ENCODE data around the gene GPSM3.

The GPSM3 gene

GRCh38 chr6:32171234-32171633 is 21.2 kb downstream of the GPSM3 start:
- Histone ChIP-seq H2BK120ac (ENCODE audit: low read depth, low read length) (no peak overlapping the region), H2AFZ (ENCODE audit: low read depth, low read length) (no peak overlapping the region), H4K91ac (ENCODE audit: low read length) (no peak overlapping the region), H2BK12ac (ENCODE audit: low read length in 2 of 2) (peak overlapping the region in 1 of 2 experiments; percentile 17), H3K23ac (ENCODE audit: low read length in 2 of 2) (no peak overlapping the region), H3K14ac (ENCODE audit: low read length in 2 of 2) (peak overlapping the region in 1 of 2 experiments; percentile 37), H2BK5ac (ENCODE audit: low read depth, low read length, poor library complexity, severe bottlenecking) (no peak overlapping the region), H3K36me3 (ENCODE audit: control insufficient read depth in 1 of 2, insufficient read depth in 2 of 2, low read depth in 1 of 2, low read length in 2 of 2) (peaks cover 52% of the 10 kb centered on the region in 2 experiments), H3K79me1 (replicated peaks; ENCODE audit: low read length, poor library complexity, severe bottlenecking) (peaks cover 28% of the 10 kb centered on the region), H2AK5ac (ENCODE audit: low read length, severe bottlenecking) (no peak overlapping the region), H3K27ac (ENCODE audit: low read length, poor library complexity, severe bottlenecking) (no peak overlapping the region), H3K4me1 (ENCODE audit: control insufficient read depth, insufficient read depth, low read depth, low read length) (peaks cover 21% of the 10 kb centered on the region), H3K4me2 (ENCODE audit: low read length, poor library complexity, severe bottlenecking) (no peak overlapping the region), H3K9me3 (ENCODE audit: control insufficient read depth, low read length) (no peaks in the 10 kb centered on the region), H3K9ac (ENCODE audit: low read length) (no peak overlapping the region), H4K8ac (ENCODE audit: low read length) (no peak overlapping the region), H3K18ac (ENCODE audit: low read depth in 1 of 2, low read length in 2 of 2) (no peak overlapping the region), H2BK15ac (ENCODE audit: low read depth, poor library complexity, severe bottlenecking) (no peak overlapping the region), H3K27me3 (ENCODE audit: control insufficient read depth in 1 of 2, insufficient read depth in 1 of 2, low read length in 2 of 2) (no peaks in the 10 kb centered on the region), H3K4ac (ENCODE audit: low read depth in 1 of 2, low read length in 2 of 2) (no peak overlapping the region), H3K4me3 (ENCODE audit: insufficient read depth in 1 of 2, low read depth in 1 of 2, low read length in 2 of 2) (no peak overlapping the region)
- WGBS, result 99% methylated on average over 6 of the region's 6 CpGs
- DNase-seq, result no peak

GRCh38 chr6:32170294-32170693 is 22.1 kb downstream of the GPSM3 start:
- H2AK5ac ChIP-seq (ENCODE audit: low read length, severe bottlenecking), result no peak overlapping the region
- no peaks in the 10 kb centered on the region for H3K27me3 ChIP-seq (ENCODE audit: control insufficient read depth in 1 of 2, insufficient read depth in 1 of 2, low read length in 2 of 2)
- no peak overlapping the region for H3K9ac ChIP-seq (ENCODE audit: low read length)
- no peak overlapping the region for H3K18ac ChIP-seq (ENCODE audit: low read depth in 1 of 2, low read length in 2 of 2)
- H3K23ac ChIP-seq (ENCODE audit: low read length in 2 of 2), result no peak overlapping the region
- H4K91ac ChIP-seq (ENCODE audit: low read length), result no peak overlapping the region
- H3K4me1 ChIP-seq (ENCODE audit: control insufficient read depth, insufficient read depth, low read depth, low read length), result peaks cover 21% of the 10 kb centered on the region
- no peak overlapping the region for H2AFZ ChIP-seq (ENCODE audit: low read depth, low read length)
- peaks cover 27% of the 10 kb centered on the region for H3K79me1 ChIP-seq (replicated peaks; ENCODE audit: low read length, poor library complexity, severe bottlenecking)
- no peak overlapping the region for H2BK12ac ChIP-seq (ENCODE audit: low read length in 2 of 2)
- H3K27ac ChIP-seq (ENCODE audit: low read length, poor library complexity, severe bottlenecking), result no peak overlapping the region
- H3K36me3 ChIP-seq (ENCODE audit: control insufficient read depth in 1 of 2, insufficient read depth in 2 of 2, low read depth in 1 of 2, low read length in 2 of 2), result peaks cover 55 to 59% of the 10 kb centered on the region in 2 experiments
- no peak overlapping the region for H2BK120ac ChIP-seq (ENCODE audit: low read depth, low read length)
- no peaks in the 10 kb centered on the region for H3K9me3 ChIP-seq (ENCODE audit: control insufficient read depth, low read length)
- DNase-seq, result no peak
- no peak overlapping the region for H2BK5ac ChIP-seq (ENCODE audit: low read depth, low read length, poor library complexity, severe bottlenecking)
- H2BK15ac ChIP-seq (ENCODE audit: low read depth, poor library complexity, severe bottlenecking), result no peak overlapping the region
- WGBS, result 84% methylated on average over 8 of the region's 11 CpGs
- H4K8ac ChIP-seq (ENCODE audit: low read length), result no peak overlapping the region
- H3K14ac ChIP-seq (ENCODE audit: low read length in 2 of 2), result no peak overlapping the region
- H3K4me2 ChIP-seq (ENCODE audit: low read length, poor library complexity, severe bottlenecking), result no peak overlapping the region
- H3K4ac ChIP-seq (ENCODE audit: low read depth in 1 of 2, low read length in 2 of 2), result no peak overlapping the region
- H3K4me3 ChIP-seq (ENCODE audit: insufficient read depth in 1 of 2, low read depth in 1 of 2, low read length in 2 of 2), result no peak overlapping the region

- H4K91ac ChIP-seq (ENCODE audit: low read length), result no peak overlapping the region
- no peak overlapping the region for H3K9ac ChIP-seq (ENCODE audit: low read length)
- WGBS, result 94% methylated on average over 11 of the region's 11 CpGs
- H3K27me3 ChIP-seq (ENCODE audit: control insufficient read depth in 1 of 2, insufficient read depth in 1 of 2, low read length in 2 of 2), result no peaks in the 10 kb centered on the region
- no peak overlapping the region for H3K4ac ChIP-seq (ENCODE audit: low read depth in 1 of 2, low read length in 2 of 2)
- DNase-seq, result no peak
- no peak overlapping the region for H3K18ac ChIP-seq (ENCODE audit: low read depth in 1 of 2, low read length in 2 of 2)
- peaks cover 15% of the 10 kb centered on the region for H3K4me1 ChIP-seq (ENCODE audit: control insufficient read depth, insufficient read depth, low read depth, low read length)
- H3K4me2 ChIP-seq (ENCODE audit: low read length, poor library complexity, severe bottlenecking), result no peak overlapping the region
- no peak overlapping the region for H3K14ac ChIP-seq (ENCODE audit: low read length in 2 of 2)
- no peaks in the 10 kb centered on the region for H3K9me3 ChIP-seq (ENCODE audit: control insufficient read depth, low read length)
- peaks cover 61 to 64% of the 10 kb centered on the region in 2 experiments for H3K36me3 ChIP-seq (ENCODE audit: control insufficient read depth in 1 of 2, insufficient read depth in 2 of 2, low read depth in 1 of 2, low read length in 2 of 2)
- no peak overlapping the region for H2BK12ac ChIP-seq (ENCODE audit: low read length in 2 of 2)
- H3K4me3 ChIP-seq (ENCODE audit: insufficient read depth in 1 of 2, low read depth in 1 of 2, low read length in 2 of 2), result no peak overlapping the region
- no peak overlapping the region for H2BK5ac ChIP-seq (ENCODE audit: low read depth, low read length, poor library complexity, severe bottlenecking)
- no peak overlapping the region for H3K23ac ChIP-seq (ENCODE audit: low read length in 2 of 2)
- H3K27ac ChIP-seq (ENCODE audit: low read length, poor library complexity, severe bottlenecking), result no peak overlapping the region
- H4K8ac ChIP-seq (ENCODE audit: low read length), result no peak overlapping the region
- no peak overlapping the region for H2AFZ ChIP-seq (ENCODE audit: low read depth, low read length)
- H3K79me1 ChIP-seq (replicated peaks; ENCODE audit: low read length, poor library complexity, severe bottlenecking), result peaks cover 22% of the 10 kb centered on the region
- no peak overlapping the region for H2BK120ac ChIP-seq (ENCODE audit: low read depth, low read length)
- H2AK5ac ChIP-seq (ENCODE audit: low read length, severe bottlenecking), result no peak overlapping the region
- H2BK15ac ChIP-seq (ENCODE audit: low read depth, poor library complexity, severe bottlenecking), result no peak overlapping the region
Observed at GRCh38 chr6:32168807-32169591, 23.4 kb downstream of the GPSM3 start.

GRCh38 chr6:32168350-32168749 is 24.1 kb downstream of the GPSM3 start:
- Histone ChIP-seq H3K36me3 (ENCODE audit: control insufficient read depth in 1 of 2, insufficient read depth in 2 of 2, low read depth in 1 of 2, low read length in 2 of 2) (peaks cover 66 to 67% of the 10 kb centered on the region in 2 experiments), H3K4me3 (ENCODE audit: insufficient read depth in 1 of 2, low read depth in 1 of 2, low read length in 2 of 2) (no peak overlapping the region), H3K4me2 (ENCODE audit: low read length, poor library complexity, severe bottlenecking) (no peak overlapping the region), H3K14ac (ENCODE audit: low read length in 2 of 2) (no peak overlapping the region), H2BK5ac (ENCODE audit: low read depth, low read length, poor library complexity, severe bottlenecking) (no peak overlapping the region), H3K18ac (ENCODE audit: low read depth in 1 of 2, low read length in 2 of 2) (no peak overlapping the region), H3K27ac (ENCODE audit: low read length, poor library complexity, severe bottlenecking) (no peak overlapping the region), H4K91ac (ENCODE audit: low read length) (no peak overlapping the region), H3K27me3 (ENCODE audit: control insufficient read depth in 1 of 2, insufficient read depth in 1 of 2, low read length in 2 of 2) (no peaks in the 10 kb centered on the region), H2BK120ac (ENCODE audit: low read depth, low read length) (no peak overlapping the region), H3K4ac (ENCODE audit: low read depth in 1 of 2, low read length in 2 of 2) (no peak overlapping the region), H3K79me1 (replicated peaks; ENCODE audit: low read length, poor library complexity, severe bottlenecking) (peaks cover 20% of the 10 kb centered on the region), H2AFZ (ENCODE audit: low read depth, low read length) (no peak overlapping the region), H3K9ac (ENCODE audit: low read length) (no peak overlapping the region), H4K8ac (ENCODE audit: low read length) (no peak overlapping the region), H2BK15ac (ENCODE audit: low read depth, poor library complexity, severe bottlenecking) (no peak overlapping the region), H3K4me1 (ENCODE audit: control insufficient read depth, insufficient read depth, low read depth, low read length) (peaks cover 12% of the 10 kb centered on the region), H2BK12ac (ENCODE audit: low read length in 2 of 2) (no peak overlapping the region), H2AK5ac (ENCODE audit: low read length, severe bottlenecking) (no peak overlapping the region), H3K23ac (ENCODE audit: low read length in 2 of 2) (no peak overlapping the region), H3K9me3 (ENCODE audit: control insufficient read depth, low read length) (no peaks in the 10 kb centered on the region)
- no peak for DNase-seq
- 98% methylated on average over 1 of the region's 2 CpGs for WGBS

All from mesenchymal stem cell (in vitro differentiated cells and primary cell).